D721Med (cell line): Measurements from ENCODE around the gene ZNF652.
"Not testable (repeated sequence)": the region's sequence is repeated elsewhere in the genome, so short reads cannot be mapped to it uniquely, and the experiment has no call there.

Experiments
- DNase-seq: peaks from one replicate; pipeline ENCODE4 v3.0.0; 2011; ENCODE audit warnings: low spot score; ENCODE audit not compliant: insufficient read length
- FAIRE-seq: peaks from 2 replicates; lab custom pipeline; 2011; peaks lifted over from hg19 to GRCh38; lab: Jason Lieb, UNC
- TF ChIP-seq, protein P1 (sequence below): IDR thresholded peaks from 2 replicates; pipeline ENCODE4 v1.5.1; 2012; ENCODE audit warnings: mild to moderate bottlenecking, control low read depth; ENCODE audit not compliant: insufficient read depth; ENCODE audit errors: missing control alignments

ZNF652 gene

DNA sequence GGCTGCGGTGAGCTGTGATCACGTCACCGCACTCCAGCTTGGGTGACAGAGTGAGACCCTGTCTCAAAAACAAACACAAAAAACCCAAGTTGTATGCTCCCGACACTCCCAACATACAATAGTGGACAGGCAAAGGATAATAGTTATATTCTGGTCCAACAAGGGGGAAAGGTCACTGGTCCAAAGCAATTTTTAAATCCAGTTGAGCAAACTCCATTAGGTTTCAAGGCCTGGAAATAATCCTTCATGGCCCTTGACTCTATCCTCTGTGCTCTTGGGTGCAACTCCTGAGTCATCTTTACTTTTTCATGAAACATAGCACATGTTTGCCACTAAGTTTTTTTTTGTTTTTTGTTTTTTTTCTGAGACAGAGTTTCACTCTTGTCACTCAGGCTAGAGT, 81.1 kb downstream of the ZNF652 start:
- DNase-seq (no peak), FAIRE-seq (no peak)
- TF ChIP-seq, protein P1, sequence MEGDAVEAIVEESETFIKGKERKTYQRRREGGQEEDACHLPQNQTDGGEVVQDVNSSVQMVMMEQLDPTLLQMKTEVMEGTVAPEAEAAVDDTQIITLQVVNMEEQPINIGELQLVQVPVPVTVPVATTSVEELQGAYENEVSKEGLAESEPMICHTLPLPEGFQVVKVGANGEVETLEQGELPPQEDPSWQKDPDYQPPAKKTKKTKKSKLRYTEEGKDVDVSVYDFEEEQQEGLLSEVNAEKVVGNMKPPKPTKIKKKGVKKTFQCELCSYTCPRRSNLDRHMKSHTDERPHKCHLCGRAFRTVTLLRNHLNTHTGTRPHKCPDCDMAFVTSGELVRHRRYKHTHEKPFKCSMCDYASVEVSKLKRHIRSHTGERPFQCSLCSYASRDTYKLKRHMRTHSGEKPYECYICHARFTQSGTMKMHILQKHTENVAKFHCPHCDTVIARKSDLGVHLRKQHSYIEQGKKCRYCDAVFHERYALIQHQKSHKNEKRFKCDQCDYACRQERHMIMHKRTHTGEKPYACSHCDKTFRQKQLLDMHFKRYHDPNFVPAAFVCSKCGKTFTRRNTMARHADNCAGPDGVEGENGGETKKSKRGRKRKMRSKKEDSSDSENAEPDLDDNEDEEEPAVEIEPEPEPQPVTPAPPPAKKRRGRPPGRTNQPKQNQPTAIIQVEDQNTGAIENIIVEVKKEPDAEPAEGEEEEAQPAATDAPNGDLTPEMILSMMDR, result no peak

DNA sequence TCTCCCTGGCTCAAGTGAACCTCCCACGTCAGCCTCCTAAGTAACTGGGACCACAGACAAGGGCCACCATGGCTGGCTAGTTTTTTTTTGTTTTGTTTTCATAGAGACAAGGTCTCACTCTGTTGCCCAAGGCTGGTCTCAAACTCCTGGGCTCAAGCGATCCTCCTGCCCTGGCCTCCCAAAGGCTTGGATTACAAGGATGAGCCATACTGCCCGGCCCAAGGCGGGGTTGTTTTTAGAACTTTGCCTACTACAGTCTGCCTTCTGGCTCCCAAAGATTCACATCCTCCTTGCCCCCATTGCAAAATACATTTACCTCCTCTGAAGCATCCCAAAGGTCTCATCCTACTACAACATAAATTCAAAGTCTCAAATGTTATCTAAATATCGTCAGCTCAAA, 82.0 kb downstream of the ZNF652 start:
- FAIRE-seq, result no peak
- TF ChIP-seq, protein P1, result no peak
- DNase-seq, result no peak

DNA sequence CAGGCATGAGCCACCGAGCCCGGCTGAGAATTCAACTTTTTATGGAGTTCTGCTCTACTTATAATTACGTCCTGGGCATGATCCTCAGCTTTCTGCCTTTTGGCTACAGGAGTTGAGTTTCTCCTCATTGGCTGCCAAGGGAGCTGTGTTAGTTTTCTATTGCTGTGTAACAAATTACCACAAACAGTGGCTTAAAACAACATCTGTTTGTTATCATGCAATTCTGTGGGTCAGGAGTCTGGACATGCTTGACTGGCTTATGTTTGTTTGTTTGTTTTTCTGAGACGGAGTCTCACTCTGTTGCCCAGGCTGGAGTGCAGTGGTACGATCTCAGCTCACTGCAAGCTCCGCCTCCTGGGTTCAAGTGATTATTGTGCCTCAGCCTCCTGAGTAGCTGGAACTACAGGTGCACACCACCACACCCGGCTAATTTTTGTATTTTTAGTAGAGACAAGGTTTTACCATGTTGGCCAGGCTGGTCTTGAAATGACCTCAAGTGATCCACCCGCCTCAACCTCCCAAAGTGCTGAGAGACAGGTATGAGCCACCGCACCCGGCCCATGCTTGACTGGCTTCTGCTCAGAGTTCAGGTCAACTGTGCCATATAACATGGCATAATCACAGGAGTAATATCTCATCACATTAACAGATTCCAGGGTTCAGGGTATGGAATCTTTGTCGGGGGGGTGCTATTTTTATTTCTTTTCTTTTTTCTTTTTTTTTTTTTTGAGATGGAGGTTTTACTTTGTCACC, 82.6 kb downstream of the ZNF652 start:
- not testable (repeated sequence) for FAIRE-seq

DNA sequence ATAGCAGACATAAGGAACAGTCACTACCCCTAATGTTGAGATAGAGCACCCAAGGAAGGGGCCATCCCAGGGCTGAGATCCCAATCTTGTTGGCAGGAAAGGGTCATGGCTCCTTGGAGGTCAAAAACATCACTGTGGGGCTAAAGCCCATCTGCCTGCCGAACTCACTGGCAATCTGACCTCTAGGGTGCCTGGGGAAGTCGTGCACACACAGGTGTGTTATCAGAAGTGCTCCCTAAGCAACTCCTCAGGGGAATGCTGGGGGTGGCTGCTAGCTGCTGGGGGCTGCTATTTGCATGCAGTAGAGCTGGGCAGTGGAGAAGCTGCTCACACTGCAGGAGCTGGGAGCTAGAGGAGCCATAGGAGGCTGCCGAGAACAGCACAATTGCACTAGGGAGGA, 84.0 kb downstream of the ZNF652 start:
- TF ChIP-seq, protein P1, result no peak
- DNase-seq, result no peak
- no peak for FAIRE-seq

More for the DNA sequence above, 82.6 kb downstream of the ZNF652 start:
- not testable (repeated sequence) for DNase-seq

DNA sequence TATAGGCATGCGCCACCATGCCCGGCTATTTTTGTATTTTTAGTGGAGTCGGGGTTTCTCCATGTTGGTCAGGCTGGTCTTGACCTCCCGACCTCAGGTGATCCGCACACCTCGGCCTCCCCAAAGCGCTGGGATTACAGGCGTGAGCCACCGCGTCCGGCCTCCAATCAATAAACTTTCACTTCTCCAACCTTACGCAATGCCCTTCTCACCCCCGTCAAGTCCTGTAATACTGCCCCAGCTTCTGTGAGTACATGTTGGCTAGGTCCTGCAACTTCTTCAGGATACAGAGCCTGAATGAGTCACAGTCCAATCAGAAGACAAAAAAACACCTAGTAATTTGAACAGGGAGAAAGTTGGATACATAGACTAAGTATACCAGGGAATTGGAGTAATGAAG, 84.4 kb downstream of the ZNF652 start:
- FAIRE-seq, result no peak
- DNase-seq, result no peak
- TF ChIP-seq, protein P1, result no peak

DNA sequence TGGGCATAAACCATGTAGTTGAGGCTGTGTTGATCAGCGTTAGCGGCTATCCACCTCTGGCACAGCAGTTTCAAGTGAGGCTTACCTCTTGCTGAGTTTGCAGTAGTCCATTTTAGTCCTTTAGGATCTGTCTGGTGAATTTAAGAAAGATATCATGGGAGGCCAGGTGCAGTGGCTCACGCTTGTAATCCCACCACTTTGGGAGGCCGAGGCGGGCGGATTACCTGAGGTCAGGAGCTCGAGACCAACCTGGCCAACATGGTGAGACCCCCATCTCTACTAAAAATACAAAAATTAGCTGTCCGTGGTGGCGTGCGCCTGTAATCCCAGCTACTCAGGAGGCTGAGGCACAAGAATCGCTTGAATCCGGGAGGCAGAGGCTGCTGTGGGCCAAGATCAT, 86.1 kb downstream of the ZNF652 start:
- not testable (repeated sequence) for FAIRE-seq, DNase-seq

DNA sequence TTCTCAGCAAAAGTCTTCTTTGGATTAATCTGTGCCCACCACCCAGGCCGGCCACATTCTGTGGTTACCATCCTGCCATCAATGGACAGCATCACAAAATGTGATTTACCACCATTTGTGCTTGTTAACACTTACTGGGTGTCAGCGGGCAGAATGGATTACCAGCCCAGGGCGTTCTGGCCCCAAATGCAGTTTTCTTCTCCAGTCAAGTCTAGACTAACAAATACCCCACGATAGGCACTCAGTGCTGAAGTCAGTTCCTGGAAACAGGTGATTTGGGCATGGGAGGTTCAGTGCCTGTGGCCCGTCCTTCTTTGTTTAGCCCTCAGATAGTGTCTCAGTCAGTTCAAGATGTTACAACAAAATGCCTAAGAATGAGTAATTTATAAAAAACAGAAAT, 92.7 kb downstream of the ZNF652 start:
- no peak for FAIRE-seq
- TF ChIP-seq, protein P1, result no peak
- DNase-seq, result no peak

DNA sequence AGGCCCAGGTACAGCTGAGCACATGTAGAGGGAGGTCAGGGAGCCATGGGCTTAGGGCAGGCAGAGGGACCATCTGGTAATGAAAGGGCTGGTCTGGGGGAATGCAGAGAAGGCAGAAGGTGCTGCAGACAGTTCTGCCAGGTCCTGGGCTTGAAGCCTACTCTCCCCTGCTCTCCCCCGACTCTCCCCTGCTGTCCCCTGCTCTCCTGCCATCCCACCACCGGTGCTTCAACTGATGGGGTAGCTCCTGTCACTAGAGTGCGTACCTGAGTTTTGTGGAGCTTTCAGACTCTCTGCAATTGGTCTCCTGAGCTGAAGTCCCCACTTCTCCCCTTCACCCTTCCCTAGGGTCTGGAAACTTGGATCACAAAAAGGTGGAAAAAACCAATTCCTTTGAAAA, 94.1 kb downstream of the ZNF652 start:
- TF ChIP-seq, protein P1, result no peak
- DNase-seq (no peak), FAIRE-seq (no peak)
